ENCODE results near the gene C3orf49.

C3orf49 gene

GRCh38 chr3:63878394-63879060 is 59.4 kb downstream of the C3orf49 start:
- no peak for DNase-seq (ENCODE audit: low read depth in 2 of 2, low spot score in 1 of 2)

GRCh38 chr3:63880653-63881052 is 61.6 kb downstream of the C3orf49 start:
- no peak for DNase-seq (ENCODE audit: low read depth in 2 of 2, low spot score in 1 of 2)

GRCh38 chr3:63886858-63887257 is 67.8 kb downstream of the C3orf49 start:
- DNase-seq (ENCODE audit: low read depth in 2 of 2, low spot score in 1 of 2) = no peak

- no peak for DNase-seq (ENCODE audit: low read depth in 2 of 2, low spot score in 1 of 2)
These were observed 72.4 kb downstream of the C3orf49 start for GRCh38 chr3:63891518-63891917.

GRCh38 chr3:63892773-63893352 is 73.8 kb downstream of the C3orf49 start:
- no peak for DNase-seq (ENCODE audit: low read depth in 2 of 2, low spot score in 1 of 2)

GRCh38 chr3:63895422-63896189 is 76.5 kb downstream of the C3orf49 start:
- DNase-seq (ENCODE audit: low read depth in 2 of 2, low spot score in 1 of 2) = no peak

GRCh38 chr3:63896332-63897030 is 77.4 kb downstream of the C3orf49 start:
- DNase-seq (ENCODE audit: low read depth in 2 of 2, low spot score in 1 of 2) = no peak
